HG03066 (cell line): ENCODE results near the gene C1QB.

ENCODE experiments used
- ATAC-seq: cut with Tn5 transposase; IDR thresholded peaks from one replicate; pipeline ENCODE4 v1.9.1; 2021; ENCODE audit warnings: low read depth; ENCODE audit not compliant: unreplicated experiment

The C1QB gene

DNA sequence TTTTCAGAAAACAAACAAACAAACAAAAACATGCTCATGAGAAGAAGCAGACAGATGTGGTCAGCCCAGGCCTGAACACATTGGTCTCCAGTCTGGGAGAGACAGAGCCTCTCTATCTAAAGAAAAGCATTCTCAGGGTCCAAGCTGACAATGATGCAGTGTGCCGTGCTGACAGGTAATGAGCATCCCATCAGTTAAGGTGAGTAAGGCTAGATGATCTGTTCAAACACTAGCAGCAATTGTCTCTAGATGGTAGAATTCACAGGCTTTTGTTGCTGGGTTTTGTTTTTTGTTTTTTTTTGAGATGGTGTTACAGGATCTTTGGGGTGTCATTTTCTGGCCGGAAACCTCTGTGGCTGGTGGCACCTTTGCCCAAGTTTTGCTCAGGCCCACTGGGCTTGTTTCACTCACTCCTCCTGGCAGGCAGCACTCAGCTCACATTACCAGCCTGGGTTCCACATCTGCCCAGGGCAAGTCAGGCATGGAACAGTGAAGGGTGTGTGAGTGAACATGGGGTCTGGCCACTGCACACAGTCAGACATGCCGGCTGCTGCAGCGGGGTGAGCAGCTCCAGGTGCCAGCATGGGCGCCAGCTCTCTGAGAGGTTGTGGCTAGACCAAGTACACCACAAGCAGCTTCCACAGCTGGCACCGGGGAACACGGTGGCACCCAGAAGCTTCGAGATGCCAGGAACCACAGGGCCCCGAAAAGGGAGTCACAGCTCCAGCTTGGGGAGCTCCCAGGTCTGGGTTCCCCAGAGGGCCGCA lies 19.2 kb upstream of the C1QB start:
- ATAC-seq, result no peak

DNA sequence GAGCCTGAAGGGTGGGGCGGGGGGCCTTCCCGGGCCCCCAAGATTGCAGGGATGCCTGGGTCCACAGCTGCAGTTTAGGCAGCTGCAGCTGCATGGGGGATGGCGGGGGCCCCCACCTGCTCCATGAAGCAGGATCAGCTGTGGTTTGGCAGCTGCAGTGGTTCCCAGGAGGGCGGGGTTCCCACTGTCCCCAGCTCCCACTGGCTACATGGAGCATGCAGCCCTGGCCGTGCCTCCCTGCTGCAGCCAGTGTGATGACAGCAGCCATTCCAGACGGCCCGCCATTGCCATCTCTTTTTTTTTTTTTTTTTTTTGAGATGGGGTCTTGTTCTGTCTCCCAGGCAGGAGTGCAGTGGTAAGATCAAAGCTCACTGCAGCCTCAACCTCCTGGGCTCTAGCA lies 17.6 kb upstream of the C1QB start:
- no peak for ATAC-seq

DNA sequence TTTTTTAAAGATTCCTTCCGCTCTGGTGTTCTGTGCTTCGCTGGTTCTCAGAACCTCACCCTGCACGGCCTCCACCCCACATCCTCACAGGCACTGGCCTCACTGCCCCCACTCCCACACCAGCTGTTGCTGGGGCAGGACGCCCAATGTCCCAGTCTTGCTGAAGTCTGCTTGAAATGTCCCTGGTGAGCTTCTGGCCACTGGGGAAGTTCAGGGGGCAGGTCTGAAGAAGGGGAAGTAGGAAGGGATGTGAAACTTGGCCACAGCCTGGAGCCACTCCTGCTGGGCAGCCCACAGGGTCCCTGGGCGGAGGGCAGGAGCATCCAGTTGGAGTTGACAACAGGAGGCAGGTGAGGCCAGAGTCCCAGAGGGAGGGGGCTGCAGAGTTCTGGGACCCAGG lies 16.7 kb upstream of the C1QB start, which contains the start of gene C1QA:
Gene C1QA (plus strand): TSS at position 276 of the 400 bp plus-strand sequence. CDS start 989 bp downstream, outside the sequence.
- ATAC-seq, result no peak

DNA sequence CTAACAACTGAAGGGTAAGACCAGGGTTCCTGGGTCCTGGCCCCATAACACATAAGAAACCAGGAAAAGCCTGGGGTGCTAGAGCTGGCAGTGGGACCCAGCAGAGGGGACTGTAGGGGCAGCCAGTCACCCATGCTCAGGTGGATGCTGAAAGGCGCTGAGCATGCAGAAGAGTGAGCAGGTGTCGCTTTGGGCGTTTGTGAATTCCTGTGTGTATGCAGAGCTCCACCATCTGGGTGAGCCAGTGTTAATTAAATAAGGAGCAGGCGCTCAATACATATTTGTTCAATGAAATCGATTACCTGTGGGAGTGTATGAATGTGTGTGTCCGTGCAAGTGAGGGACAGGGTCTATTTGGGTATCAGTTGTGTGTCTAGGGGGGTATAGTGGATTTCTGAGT lies 16.1 kb upstream of the C1QB start:
- no peak for ATAC-seq

DNA sequence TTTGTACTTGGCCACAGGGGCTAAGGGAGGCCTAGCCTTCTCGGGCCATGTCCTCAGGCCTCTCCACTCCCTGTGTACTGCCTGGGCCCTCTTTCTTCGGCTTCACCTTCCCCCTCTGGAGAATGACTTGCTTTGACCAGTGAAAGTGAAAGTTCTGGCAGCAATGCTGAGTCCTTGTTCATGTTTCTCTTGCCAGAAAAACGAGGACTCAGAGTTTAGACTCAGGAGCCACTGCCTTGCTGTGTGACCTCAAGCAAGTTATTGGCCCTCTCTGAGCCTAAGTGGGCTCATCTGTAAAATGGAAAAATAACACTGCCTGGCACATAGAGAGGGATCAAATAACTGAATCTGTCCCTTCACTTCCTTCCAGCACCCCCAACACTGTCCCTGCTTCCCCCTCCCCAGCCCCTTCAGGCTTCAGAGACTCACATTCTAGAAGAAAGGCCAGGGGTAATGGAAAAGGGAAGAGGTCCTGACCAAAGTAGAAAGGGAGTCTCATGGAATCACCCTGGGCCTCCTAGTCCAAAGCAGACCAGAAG lies 15.1 kb upstream of the C1QB start:
- ATAC-seq, result no peak

DNA sequence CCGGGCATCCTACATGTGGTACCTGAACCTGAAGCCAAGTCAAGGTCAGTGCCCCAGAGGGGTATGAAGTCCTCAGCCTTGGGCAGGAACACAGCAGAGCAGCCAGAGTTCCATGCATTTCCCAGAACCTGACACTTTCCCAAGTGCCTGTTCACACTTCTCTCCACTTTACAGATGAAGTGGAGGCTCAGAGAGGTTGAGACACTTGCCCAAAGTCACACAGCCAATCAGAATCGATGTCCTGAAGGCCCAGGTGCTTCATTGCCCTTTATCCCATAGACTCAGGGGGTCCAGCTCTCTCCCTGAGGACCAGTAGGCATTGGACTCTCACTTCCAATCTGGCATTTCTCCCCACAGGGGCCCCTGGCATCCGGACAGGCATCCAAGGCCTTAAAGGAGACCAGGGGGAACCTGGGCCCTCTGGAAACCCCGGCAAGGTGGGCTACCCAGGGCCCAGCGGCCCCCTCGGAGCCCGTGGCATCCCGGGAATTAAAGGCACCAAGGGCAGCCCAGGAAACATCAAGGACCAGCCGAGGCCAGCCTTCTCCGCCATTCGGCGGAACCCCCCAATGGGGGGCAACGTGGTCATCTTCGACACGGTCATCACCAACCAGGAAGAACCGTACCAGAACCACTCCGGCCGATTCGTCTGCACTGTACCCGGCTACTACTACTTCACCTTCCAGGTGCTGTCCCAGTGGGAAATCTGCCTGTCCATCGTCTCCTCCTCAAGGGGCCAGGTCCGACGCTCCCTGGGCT lies 14.4 kb upstream of the C1QB start:
- ATAC-seq, result no peak

DNA sequence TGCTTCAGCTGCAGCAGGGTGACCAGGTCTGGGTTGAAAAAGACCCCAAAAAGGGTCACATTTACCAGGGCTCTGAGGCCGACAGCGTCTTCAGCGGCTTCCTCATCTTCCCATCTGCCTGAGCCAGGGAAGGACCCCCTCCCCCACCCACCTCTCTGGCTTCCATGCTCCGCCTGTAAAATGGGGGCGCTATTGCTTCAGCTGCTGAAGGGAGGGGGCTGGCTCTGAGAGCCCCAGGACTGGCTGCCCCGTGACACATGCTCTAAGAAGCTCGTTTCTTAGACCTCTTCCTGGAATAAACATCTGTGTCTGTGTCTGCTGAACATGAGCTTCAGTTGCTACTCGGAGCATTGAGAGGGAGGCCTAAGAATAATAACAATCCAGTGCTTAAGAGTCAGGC lies 13.8 kb upstream of the C1QB start:
- ATAC-seq, result no peak

DNA sequence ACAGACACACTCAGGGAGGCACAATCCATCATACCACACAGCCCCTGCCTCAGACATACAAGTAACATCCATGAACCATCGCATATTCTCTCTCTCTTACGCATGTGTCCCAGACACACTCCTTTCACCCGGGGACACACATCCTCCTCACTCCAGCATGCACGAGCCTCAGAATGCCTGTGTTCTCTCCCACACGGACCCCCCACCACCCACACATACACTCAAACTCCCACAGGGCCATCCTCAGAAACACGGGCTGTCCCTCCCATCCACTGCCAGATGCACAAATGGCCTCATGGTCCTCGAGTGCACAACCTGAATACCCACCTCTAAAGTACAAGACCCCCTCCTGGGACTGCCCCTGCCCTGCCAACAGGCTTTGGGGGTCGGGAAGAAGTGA lies 11.8 kb upstream of the C1QB start:
- no peak for ATAC-seq

DNA sequence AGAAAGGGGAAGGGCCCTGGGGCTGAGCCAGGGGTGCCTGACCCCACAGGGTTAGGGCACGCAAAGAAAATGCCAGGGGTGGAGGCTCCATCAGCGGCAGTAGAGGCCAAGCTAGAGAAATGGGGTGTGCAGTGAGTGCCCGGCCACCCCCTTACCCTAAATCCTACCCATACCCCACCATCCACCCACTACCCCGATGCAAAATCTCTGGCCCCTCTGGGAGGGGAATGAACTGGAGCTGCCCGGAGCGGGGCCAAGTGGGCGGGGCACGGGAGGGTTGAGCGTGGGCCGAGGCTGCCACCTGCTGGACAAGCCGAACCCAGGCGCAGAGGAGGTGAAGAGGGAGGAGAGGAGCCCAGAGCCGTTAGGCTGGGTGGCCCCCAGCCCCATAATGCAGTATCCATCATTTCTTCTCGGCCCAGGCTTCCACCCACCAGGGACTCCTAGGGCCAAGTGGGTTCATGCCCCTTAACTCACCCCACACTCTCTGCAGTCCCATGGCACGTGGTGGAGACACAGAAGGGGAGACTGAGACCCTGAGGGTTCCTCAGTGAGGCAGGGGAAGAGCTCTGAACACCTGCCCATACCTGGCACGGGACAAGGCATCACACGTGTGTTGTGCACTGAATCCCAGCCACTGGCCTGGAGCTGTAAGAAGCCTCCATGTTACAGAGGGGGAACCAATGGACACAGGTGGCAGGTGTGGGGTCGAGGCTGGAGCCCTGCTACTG lies 11.0 kb upstream of the C1QB start:
- no peak for ATAC-seq

DNA sequence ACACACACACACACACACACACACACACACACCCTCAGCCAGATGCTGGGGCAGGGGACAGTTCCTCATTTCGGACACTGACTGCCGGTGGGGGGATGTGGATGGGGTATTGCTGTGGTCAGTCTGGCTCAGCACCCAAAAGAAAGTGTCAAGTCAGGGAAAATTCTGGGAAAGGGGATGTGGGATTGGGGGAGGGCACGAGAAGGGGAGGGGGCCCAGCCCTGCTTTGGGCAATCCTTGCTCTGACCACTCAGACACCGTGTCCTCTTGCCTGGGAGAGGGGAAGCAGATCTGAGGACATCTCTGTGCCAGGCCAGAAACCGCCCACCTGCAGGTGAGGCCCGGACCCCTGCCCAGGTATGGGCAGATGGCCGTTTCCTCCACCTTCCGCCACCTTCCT lies 9.7 kb upstream of the C1QB start, which contains the start of gene C1QC:
Gene C1QC (plus strand): TSS at position 253 of the 400 bp plus-strand sequence. CDS start 391 bp downstream, outside the sequence.
- no peak for ATAC-seq

DNA sequence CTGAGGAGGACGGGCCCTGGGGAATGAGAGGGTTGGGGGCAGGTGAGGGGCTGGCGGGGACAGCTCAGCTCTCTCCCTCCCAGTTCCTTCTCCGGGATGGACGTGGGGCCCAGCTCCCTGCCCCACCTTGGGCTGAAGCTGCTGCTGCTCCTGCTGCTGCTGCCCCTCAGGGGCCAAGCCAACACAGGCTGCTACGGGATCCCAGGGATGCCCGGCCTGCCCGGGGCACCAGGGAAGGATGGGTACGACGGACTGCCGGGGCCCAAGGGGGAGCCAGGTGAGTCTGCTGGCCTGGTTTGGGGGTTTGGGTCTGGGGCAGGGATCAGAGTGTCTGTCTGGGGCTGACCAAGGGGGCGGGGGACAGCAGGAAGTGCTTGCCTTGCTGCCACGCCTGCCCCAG lies 9.1 kb upstream of the C1QB start:
- no peak for ATAC-seq

DNA sequence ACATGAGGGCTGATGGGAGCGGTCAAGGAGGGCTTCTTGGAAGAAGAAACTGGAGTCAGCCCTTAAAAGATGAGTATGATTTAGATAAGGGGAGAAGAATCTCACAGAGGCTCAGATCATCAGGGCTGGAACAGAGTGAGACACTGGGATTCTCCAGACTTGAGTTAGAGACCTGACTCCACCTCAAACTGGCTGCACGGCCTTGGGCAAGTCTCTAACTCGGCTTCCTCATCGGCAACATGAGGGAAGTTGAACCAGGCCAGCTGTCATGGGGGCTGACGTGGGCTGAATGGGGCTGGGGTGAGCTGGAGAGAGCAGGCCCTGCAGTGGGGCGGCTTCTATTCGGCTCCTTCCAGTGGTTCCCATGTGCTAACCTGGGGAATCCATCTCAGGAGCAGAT lies 7.1 kb upstream of the C1QB start:
- no peak for ATAC-seq

DNA sequence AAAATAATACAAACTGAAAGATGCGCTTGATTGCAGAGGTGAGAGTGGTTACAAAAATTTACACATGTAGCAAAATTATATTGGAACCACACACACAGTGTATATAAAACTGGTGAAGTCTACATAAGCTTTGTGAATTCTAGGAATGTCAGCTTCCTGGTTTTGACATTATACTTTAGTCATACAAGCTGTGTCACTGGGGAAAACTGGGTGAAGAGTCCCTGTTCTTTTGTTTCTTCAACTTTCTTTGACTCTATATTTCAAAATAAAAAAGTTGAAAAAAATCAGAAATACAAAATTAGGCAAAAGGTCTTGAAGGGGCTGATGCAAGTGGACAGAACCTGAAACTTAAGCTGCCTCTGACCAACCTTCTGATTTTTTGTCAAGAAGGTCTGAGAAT lies 6.7 kb upstream of the C1QB start:
- ATAC-seq, result no peak

DNA sequence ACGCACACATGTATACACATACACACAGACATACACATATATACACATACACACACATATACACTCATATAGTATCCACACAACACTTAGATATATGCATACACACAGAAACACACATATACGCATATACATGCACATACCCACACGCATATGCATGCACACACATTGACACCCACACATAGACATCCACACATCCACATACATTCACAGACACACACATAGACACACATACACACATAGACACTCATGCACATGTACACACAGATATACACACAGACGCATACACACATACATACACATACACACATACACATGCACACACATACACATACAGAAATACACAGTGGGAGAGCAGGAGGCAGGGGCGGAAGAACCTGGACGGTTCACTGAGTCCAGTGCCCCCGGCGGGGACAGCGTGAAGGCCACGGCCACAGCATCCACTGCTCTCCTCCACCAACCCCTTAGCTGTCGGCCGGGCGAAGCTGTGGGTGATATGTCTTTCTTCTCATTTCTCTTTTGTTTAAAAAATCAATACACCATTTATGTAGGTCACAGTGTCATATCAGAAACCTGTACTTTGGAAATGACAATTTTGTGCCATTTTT lies 2.8 kb upstream of the C1QB start:
- ATAC-seq, result no peak

DNA sequence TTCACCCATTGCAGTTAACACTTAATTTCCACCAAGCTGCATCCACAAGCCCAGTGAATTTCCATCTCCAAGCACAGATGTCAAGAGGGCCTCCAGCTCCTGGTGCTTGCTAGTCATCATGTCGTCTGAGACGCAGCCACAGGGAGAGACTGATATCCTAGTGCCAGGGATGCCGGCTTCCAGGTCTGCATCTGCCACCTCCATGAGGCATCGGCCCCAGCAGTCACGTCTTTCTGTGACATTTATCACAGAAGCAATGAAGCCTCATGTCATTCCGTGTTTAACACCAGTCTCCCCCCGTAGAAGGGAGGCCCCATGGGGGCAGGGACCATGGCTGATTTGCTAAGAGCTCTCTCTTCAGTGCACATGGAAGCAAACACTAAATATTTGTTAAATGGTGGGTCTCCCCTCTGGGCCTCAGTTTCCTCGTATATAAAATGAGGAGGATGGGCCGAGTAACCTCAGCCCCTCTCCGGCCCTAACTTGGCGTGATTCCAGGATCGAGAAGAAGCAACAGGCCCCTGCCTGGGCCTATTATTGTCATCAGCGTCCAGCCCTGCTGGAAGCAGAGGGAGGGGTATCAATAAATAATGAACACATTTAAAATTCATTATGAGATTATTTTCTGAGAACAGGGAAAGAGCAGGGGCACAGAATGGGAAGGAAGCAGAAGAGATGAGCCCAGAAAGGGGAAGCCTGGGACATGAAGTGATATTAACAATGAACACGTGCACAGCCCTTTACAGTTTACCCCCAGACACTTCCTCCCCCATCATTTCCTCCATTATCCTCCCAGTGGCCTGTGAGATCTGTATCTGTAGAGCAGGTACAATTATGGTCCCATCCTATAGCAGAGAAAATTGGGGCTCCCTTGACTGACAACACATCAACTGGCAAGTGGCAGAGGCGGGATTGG lies 837 bp upstream of the C1QB start:
- no peak for ATAC-seq

DNA sequence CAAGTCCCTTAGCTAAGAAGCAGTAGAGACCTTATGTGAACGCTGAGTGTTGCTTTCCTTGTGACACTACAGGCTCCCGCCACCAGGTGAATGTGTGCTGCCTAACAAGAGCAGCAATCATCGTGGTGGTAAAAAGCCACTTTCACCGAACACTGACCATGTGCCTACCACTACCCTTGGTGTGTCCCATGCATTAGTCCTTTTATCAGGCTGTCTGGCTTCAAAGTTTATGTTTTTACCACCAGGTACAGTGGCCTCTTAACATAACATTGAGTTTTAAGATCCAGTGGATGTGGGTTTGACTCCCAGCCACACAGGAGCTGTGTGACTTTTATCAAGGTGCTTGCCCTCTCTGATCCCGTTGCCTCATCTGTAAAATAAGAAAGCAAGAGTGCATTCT lies 1.7 kb downstream of the C1QB start:
- no peak for ATAC-seq

DNA sequence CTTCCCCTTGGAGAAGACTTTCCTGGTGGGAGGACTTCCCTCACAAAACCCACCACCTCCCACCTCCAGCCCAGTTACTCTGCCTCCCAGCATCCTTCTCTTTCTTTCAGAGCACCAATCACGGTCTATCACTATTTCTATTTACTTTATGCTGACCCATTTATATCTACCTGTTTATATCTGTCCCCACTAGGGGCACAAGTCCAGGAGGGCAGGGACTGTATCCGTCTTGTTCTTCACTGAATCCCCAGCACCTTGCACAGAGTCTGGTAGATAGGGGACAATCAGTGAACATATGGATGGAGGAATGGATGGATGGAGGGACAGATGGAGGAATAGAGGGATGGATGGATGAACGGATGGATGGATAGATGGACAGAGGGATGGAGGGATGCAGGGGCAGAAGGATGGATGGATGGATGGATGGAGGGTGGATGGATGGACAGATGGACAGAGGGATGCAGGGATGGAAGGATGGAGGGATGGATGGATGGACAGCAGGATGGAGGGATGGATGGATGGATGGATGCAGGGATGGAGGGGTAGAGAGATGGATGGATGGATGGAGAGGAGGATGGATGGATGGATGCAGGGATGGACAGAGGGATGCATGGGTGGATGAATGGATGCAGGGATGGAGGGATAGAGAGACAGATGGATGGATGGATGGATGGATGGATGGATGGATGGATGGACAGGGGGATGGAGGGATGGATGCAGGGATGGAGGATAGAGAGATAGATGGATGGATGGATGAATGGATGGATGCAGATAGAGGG lies 5.5 kb downstream of the C1QB start:
- ATAC-seq, result no peak

DNA sequence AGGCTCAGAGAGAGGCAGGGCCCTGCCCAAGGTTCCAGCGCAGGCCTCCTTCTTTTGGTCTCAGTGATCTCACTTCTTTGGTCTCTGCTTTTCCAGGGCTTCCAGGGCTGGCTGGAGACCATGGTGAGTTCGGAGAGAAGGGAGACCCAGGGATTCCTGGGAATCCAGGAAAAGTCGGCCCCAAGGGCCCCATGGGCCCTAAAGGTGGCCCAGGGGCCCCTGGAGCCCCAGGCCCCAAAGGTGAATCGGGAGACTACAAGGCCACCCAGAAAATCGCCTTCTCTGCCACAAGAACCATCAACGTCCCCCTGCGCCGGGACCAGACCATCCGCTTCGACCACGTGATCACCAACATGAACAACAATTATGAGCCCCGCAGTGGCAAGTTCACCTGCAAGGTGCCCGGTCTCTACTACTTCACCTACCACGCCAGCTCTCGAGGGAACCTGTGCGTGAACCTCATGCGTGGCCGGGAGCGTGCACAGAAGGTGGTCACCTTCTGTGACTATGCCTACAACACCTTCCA lies 7.7 kb downstream of the C1QB start:
- ATAC-seq, result no peak

DNA sequence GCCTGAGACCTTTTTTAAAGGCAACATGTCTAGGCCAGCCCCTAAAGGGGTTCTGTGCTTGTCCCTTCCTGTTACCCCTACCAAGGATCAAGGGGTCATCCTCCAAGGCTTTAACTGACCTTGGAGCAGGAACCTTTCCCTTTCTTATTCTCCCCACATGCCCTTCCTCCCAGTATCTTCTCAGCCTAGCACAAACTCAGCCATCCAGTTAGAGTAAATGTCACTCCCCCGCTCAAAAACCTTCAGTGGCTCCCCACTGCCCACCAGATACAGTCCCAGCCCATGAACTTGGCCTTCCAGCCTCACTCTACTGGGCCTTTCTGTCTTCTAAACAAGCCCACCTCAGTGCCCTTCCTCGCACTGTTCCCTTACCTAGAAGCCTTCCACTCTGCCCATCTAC lies 8.8 kb downstream of the C1QB start:
- ATAC-seq, result no peak
